Neural cell (in vitro differentiated cells): ENCODE measurements around the gene RPL34. TPM values are rescaled to one million over a fixed set of nuclear protein-coding genes. Genes with fewer than 3 reads are reported as not detected.

Experiments used
- H2AFZ ChIP-seq: fragments of 200-600, 300-800 bp; sonication (generic), shearing (Covaris generic); 2 replicates; pipeline ENCODE4 v1.6.0; 2014; ENCODE audit warnings: low read depth, mild to moderate bottlenecking, antibody characterized with exemption, low read length, moderate library complexity
- H3F3A ChIP-seq: fragments of 200-600 bp; shearing (Covaris generic); 2 replicates; pipeline ENCODE4 v1.6.1; 2016; ENCODE audit warnings: mild to moderate bottlenecking, moderate library complexity, mixed read lengths, antibody characterized with exemption, low read length; ENCODE audit not compliant: insufficient read depth, poor library complexity, severe bottlenecking
- H3K27ac ChIP-seq: fragments of 200-600, 300-800 bp; sonication (generic), shearing (Covaris generic); 2 replicates; pipeline ENCODE4 v1.5.1; 2014; ENCODE audit warnings: mild to moderate bottlenecking, low read length, moderate library complexity
- H3K27me3 ChIP-seq: fragments of 300-800, 200-600 bp; sonication (generic), shearing (Covaris generic); 2 replicates; pipeline ENCODE4 v1.6.0; 2014; ENCODE audit warnings: mild to moderate bottlenecking, low read depth, low read length, moderate library complexity; ENCODE audit not compliant: insufficient read depth
- H3K36me3 ChIP-seq: fragments of 300-800, 200-600 bp; sonication (generic), shearing (Covaris generic); 2 replicates; pipeline ENCODE4 v1.5.1; 2014; ENCODE audit warnings: mild to moderate bottlenecking, antibody characterized with exemption, low read length, moderate library complexity; ENCODE audit not compliant: insufficient read depth
- H3K4me2 ChIP-seq: fragments of 300-800, 200-600 bp; sonication (generic), shearing (Covaris generic); 2 replicates; pipeline ENCODE4 v1.6.0; 2014; ENCODE audit warnings: mild to moderate bottlenecking, low read length
- H3K4me3 ChIP-seq: fragments of 300-800, 200-600 bp; sonication (generic), shearing (Covaris generic); 2 replicates; pipeline ENCODE4 v1.5.1; 2014; ENCODE audit warnings: mild to moderate bottlenecking, low read length, moderate library complexity
- H3K79me2 ChIP-seq: fragments of 200-600 bp; shearing (Covaris generic); replicated peaks from 2 replicates; pipeline ENCODE4 v1.6.0; 2014; ENCODE audit warnings: mild to moderate bottlenecking, low read length, moderate library complexity; ENCODE audit not compliant: insufficient read depth
- H3K9ac ChIP-seq: fragments of 300-800, 200-600 bp; sonication (generic), shearing (Covaris generic); 2 replicates; pipeline ENCODE4 v1.6.1; 2016; ENCODE audit warnings: mild to moderate bottlenecking, low read length, mixed read lengths
- H3K9me2 ChIP-seq: fragments of 200-600 bp; shearing (Covaris generic); 2 replicates; pipeline ENCODE4 v1.6.1; 2016; ENCODE audit warnings: mild to moderate bottlenecking, low read length, mixed read lengths; ENCODE audit not compliant: insufficient read depth
- H3K9me3 ChIP-seq: fragments of 200-600, 300-800 bp; sonication (generic), shearing (Covaris generic); 2 replicates; pipeline ENCODE4 v1.6.1; 2016; ENCODE audit warnings: mild to moderate bottlenecking, mixed run types, low read length, moderate library complexity, mixed read lengths
- H4K20me1 ChIP-seq: fragments of 200-600 bp; shearing (Covaris generic); 2 replicates; pipeline ENCODE4 v1.6.1; 2016; ENCODE audit warnings: mild to moderate bottlenecking, mixed run types; ENCODE audit not compliant: insufficient read depth
- CTCF ChIP-seq: fragments of 450-650 bp; IDR thresholded peaks from 2 replicates; pipeline ENCODE4 v1.5.1; 2014; ENCODE audit warnings: antibody characterized with exemption, mild to moderate bottlenecking, moderate library complexity; ENCODE audit not compliant: poor library complexity, severe bottlenecking
- EP300 ChIP-seq: fragments of 450-650 bp; conservative IDR thresholded peaks from 2 replicates; pipeline ENCODE4 v1.6.1; 2014; ENCODE audit warnings: antibody characterized with exemption, mild to moderate bottlenecking, moderate library complexity; ENCODE audit not compliant: poor library complexity, severe bottlenecking
- EZH2 ChIP-seq: fragments of 200-600, 300-800 bp; shearing (Covaris generic), sonication (generic); IDR thresholded peaks from 2 replicates; pipeline ENCODE4 v1.6.1; 2014; ENCODE audit warnings: antibody characterized with exemption, low read length, borderline replicate concordance, mild to moderate bottlenecking; ENCODE audit not compliant: insufficient read depth, poor library complexity, severe bottlenecking
- MXI1 ChIP-seq: fragments of 450-650 bp; conservative IDR thresholded peaks from 2 replicates; pipeline ENCODE4 v1.6.1; 2014; ENCODE audit warnings: antibody characterized with exemption, mild to moderate bottlenecking; ENCODE audit not compliant: poor library complexity, severe bottlenecking
- POLR2AphosphoS5 ChIP-seq: IDR thresholded peaks from 2 replicates; pipeline ENCODE4 v1.6.1; 2012
- RAD21 ChIP-seq: fragments of 450-650 bp; conservative IDR thresholded peaks from 2 replicates; pipeline ENCODE4 v1.6.1; 2014; ENCODE audit warnings: antibody characterized with exemption, mild to moderate bottlenecking, moderate library complexity
- REST ChIP-seq: IDR thresholded peaks from 2 replicates; pipeline ENCODE4 v1.6.1; 2012; ENCODE audit warnings: borderline replicate concordance
- SMC3 ChIP-seq: fragments of 450-650 bp; conservative IDR thresholded peaks from 2 replicates; pipeline ENCODE4 v1.6.1; 2014; ENCODE audit warnings: antibody characterized with exemption, mild to moderate bottlenecking, moderate library complexity; ENCODE audit not compliant: poor library complexity
- TAF1 ChIP-seq: IDR thresholded peaks from 2 replicates; pipeline ENCODE4 v1.6.1; 2012; ENCODE audit warnings: low read depth
- polyA plus RNA-seq: library from polyadenylated mRNA; depleted of rRNA; stranded (reverse); fragments of >200 nt; gene quantifications from 2 replicates; pipeline ENCODE4 v1.2.3, GENCODE V29; 2014

The RPL34 gene
- polyA plus RNA-seq, 1 donor from 2014 or later, result 2,458 TPM

- H3K9me3 ChIP-seq, result no peaks in the 10 kb centered on the region
- H3K4me3 ChIP-seq, result no peak overlapping the region
- no peak overlapping the region for H2AFZ ChIP-seq
- H3K9me2 ChIP-seq, result no peaks in the 10 kb centered on the region
- no peaks in the 10 kb centered on the region for H3K36me3 ChIP-seq
- H3K79me2 ChIP-seq, result no peaks in the 10 kb centered on the region
- no peak overlapping the region for H3K4me2 ChIP-seq
- H4K20me1 ChIP-seq, result no peaks in the 10 kb centered on the region
- H3K9ac ChIP-seq, result no peak overlapping the region
- no peak overlapping the region for H3K27ac ChIP-seq
- no peaks in the 10 kb centered on the region for H3F3A ChIP-seq
- no peaks in the 10 kb centered on the region for H3K27me3 ChIP-seq
- TF ChIP-seq POLR2AphosphoS5 (no peak), EP300 (no peak), RAD21 (no peak), CTCF (no peak), TAF1 (no peak), MXI1 (no peak), SMC3 (no peak), REST (no peak), EZH2 (no peak)
Measured at GRCh38 chr4:108586778-108587177, 33.6 kb upstream of the RPL34 start.

DNA sequence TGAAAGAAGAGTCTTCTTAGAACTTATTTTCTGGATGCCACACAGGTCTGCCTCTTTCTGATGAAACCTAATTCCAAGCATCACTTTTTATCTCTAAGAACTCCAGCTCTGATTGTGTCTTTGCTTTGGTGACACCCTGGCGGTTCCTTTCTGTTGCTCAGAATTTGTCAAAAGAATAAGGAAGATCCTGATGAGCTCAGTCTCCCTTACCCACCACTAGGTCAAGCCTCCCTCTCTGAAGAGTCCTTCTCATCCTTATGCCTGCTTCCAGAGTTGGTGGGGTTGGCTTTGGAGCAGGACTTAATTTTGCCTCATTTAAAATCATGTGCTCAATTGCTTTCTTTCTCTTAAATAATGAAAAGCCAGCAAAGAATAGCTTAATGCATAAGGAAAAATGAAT, 31.5 kb upstream of the RPL34 start:
- Histone ChIP-seq H4K20me1 (no peaks in the 10 kb centered on the region), H3K9ac (no peak overlapping the region), H3K9me2 (no peaks in the 10 kb centered on the region), H3F3A (no peaks in the 10 kb centered on the region), H2AFZ (no peak overlapping the region), H3K4me3 (no peak overlapping the region), H3K79me2 (no peaks in the 10 kb centered on the region), H3K27ac (no peak overlapping the region), H3K9me3 (no peaks in the 10 kb centered on the region), H3K4me2 (no peak overlapping the region), H3K36me3 (no peaks in the 10 kb centered on the region), H3K27me3 (no peaks in the 10 kb centered on the region)
- no peak for TF ChIP-seq CTCF
- no peak for TF ChIP-seq EZH2
